ELR (cell line): ENCODE measurements around the gene LEMD1.
A peak's percentile ranks its signal among the peaks of the same experiment; 100 is the strongest.

ENCODE experiments used
- DNase-seq: peaks from one replicate; pipeline ENCODE4 v3.0.0-alpha.2; 2015; ENCODE audit warnings: low read depth

The LEMD1 gene

GRCh38 chr1:205421798-205422197 lies at the start of gene LEMD1:
Gene LEMD1, minus strand, starts transcription at chr1:205422056. Its CDS starts 1,520 bp downstream, at chr1:205420536.
- no peak for DNase-seq

GRCh38 chr1:205470131-205470530 lies 48.3 kb upstream of the LEMD1 start:
- DNase-seq = no peak

- DNase-seq = no peak
These were observed 44.9 kb upstream of the LEMD1 start for GRCh38 chr1:205466595-205467220.

- no peak for DNase-seq
These were observed 43.5 kb upstream of the LEMD1 start for GRCh38 chr1:205465392-205465791.

- DNase-seq = peak; percentile 52
These were observed 37.1 kb upstream of the LEMD1 start for GRCh38 chr1:205458777-205459566.

- DNase-seq = no peak
These were observed 35.3 kb upstream of the LEMD1 start for GRCh38 chr1:205456868-205457745.

- DNase-seq = no peak
These were observed 34.6 kb upstream of the LEMD1 start for GRCh38 chr1:205456383-205456867.

GRCh38 chr1:205455581-205456382 lies 33.9 kb upstream of the LEMD1 start, which contains the start of gene BLACAT1:
Gene BLACAT1, minus strand, starts transcription at chr1:205456045.
- no peak for DNase-seq

GRCh38 chr1:205454903-205455335 lies 33.1 kb upstream of the LEMD1 start:
- no peak for DNase-seq

- DNase-seq = no peak
These were observed 31.6 kb upstream of the LEMD1 start for GRCh38 chr1:205453466-205453865.

GRCh38 chr1:205452933-205453332 lies 31.1 kb upstream of the LEMD1 start:
- DNase-seq = no peak

GRCh38 chr1:205452364-205452763 lies 30.5 kb upstream of the LEMD1 start:
- DNase-seq = no peak

GRCh38 chr1:205451759-205452164 lies 29.9 kb upstream of the LEMD1 start:
- no peak for DNase-seq

- DNase-seq = no peak
These were observed 29.3 kb upstream of the LEMD1 start for GRCh38 chr1:205451202-205451601.

GRCh38 chr1:205450448-205450847 lies 28.6 kb upstream of the LEMD1 start:
- no peak for DNase-seq

GRCh38 chr1:205449750-205450443 lies 28.0 kb upstream of the LEMD1 start:
- peak; percentile 76 for DNase-seq

GRCh38 chr1:205449254-205449749 lies 27.4 kb upstream of the LEMD1 start:
- DNase-seq = no peak

GRCh38 chr1:205448540-205449253 lies 26.8 kb upstream of the LEMD1 start:
- no peak for DNase-seq

- no peak for DNase-seq
These were observed 25.8 kb upstream of the LEMD1 start for GRCh38 chr1:205447457-205448341.
